HepG2 (cell line): ENCODE data around the gene RTP5. TPM values are rescaled to one million over a fixed set of nuclear protein-coding genes. Genes with fewer than 3 reads are reported as not detected.

Experiments
- ATAC-seq: fragments of 200-7000 bp; cut with Tn5 transposase; 3 replicates; pipeline ENCODE4 v1.9.1; 2020; ENCODE audit warnings: mild to moderate bottlenecking, moderate library complexity
- BruUV-seq: library from RNA; stranded (reverse); fragments of 400-500 nt; replicated peaks from 2 replicates; lab custom pipeline; 2021; lab: Mats Ljungman, UMichigan
- CTCF ChIA-PET: fragments of 300-600 bp; formaldehyde crosslinking; extraction: SDS; loops from one replicate; lab custom pipeline; 2021; ENCODE audit warnings: low total read pairs, inconsistent platforms, low intra/inter-chr PET ratio; lab: Yijun Ruan, JAX
- POLR2A ChIA-PET: fragments of 350-600 bp; sonication (Branson Sonifier 250); formaldehyde crosslinking; loops from one replicate; lab custom pipeline; 2020; ENCODE audit warnings: antibody characterized with exemption, inconsistent platforms; lab: Yijun Ruan, JAX
- DNase-seq: peaks from one replicate; pipeline ENCODE4 v3.0.0-alpha.2; 2015; ENCODE audit warnings: low spot score
- FAIRE-seq: peaks from 3 replicates; lab custom pipeline; 2011; peaks lifted over from hg19 to GRCh38; lab: Jason Lieb, UNC
- H2AFZ ChIP-seq: one replicate; pipeline ENCODE4 v1.6.1; 2011; ENCODE audit warnings: low read length, inconsistent platforms
- H3K27ac ChIP-seq: fragments of 300-600 bp; 3 replicates; pipeline ENCODE4 v1.8.0; 2011; ENCODE audit warnings: mixed run types, mild to moderate bottlenecking, mixed read lengths, low read length, inconsistent platforms; ENCODE audit not compliant: insufficient read depth; ENCODE audit errors: extremely low read length
- H3K27me3 ChIP-seq, 2 experiments: fragments of 200-600 bp in 1 of 2; 2 replicates in 1 of 2; 3 replicates in 1 of 2; pipeline versions ENCODE4 v1.6.0 to v1.8.0; 2011; ENCODE audit warnings: low read length in 2 of 2, mild to moderate bottlenecking in 2 of 2, moderate library complexity in 2 of 2, inconsistent platforms in 1 of 2; ENCODE audit not compliant: insufficient read depth in 2 of 2, control insufficient read depth in 1 of 2
- H3K36me3 ChIP-seq, 2 experiments: fragments of 200-600 bp in 1 of 2; replicated peaks in 1 of 2; 2 replicates in 1 of 2; 3 replicates in 1 of 2; pipeline versions ENCODE4 v1.5.1 to v1.8.0; 2011; ENCODE audit warnings: low read length in 2 of 2, inconsistent platforms in 1 of 2; ENCODE audit not compliant: insufficient read depth in 2 of 2, control insufficient read depth in 1 of 2
- H3K4me1 ChIP-seq: 2 replicates; pipeline ENCODE4 v1.5.1; 2012; ENCODE audit warnings: low read length, inconsistent platforms; ENCODE audit not compliant: insufficient read depth
- H3K4me2 ChIP-seq: 2 replicates; pipeline ENCODE4 v1.6.0; 2011; ENCODE audit warnings: low read depth, low read length, inconsistent platforms
- H3K4me3 ChIP-seq, 3 experiments: fragments of 200-600 bp in 1 of 3; sonication (generic), shearing (Covaris generic) in 1 of 3; replicated peaks in 1 of 3; 2 replicates each; pipeline ENCODE4 v1.5.1; 2011 to 2016; ENCODE audit warnings: low read length in 3 of 3, inconsistent platforms in 2 of 3, low read depth in 2 of 3, mild to moderate bottlenecking in 2 of 3, control low read depth in 1 of 3, mixed read lengths in 1 of 3; ENCODE audit not compliant: insufficient read depth in 1 of 3
- H3K79me2 ChIP-seq: one replicate; pipeline ENCODE4 v1.6.1; 2011; ENCODE audit warnings: low read length, inconsistent platforms; ENCODE audit not compliant: insufficient read depth
- H3K9ac ChIP-seq: 2 replicates; pipeline ENCODE4 v1.6.0; 2011; ENCODE audit warnings: mild to moderate bottlenecking, low read depth, low read length, inconsistent platforms; ENCODE audit not compliant: insufficient read depth
- H3K9me3 ChIP-seq: 2 replicates; pipeline ENCODE4 v1.5.1; 2012; ENCODE audit warnings: mild to moderate bottlenecking, low read length
- H4K20me1 ChIP-seq: 2 replicates; pipeline ENCODE4 v1.6.0; 2011; ENCODE audit warnings: inconsistent platforms, mild to moderate bottlenecking, low read length, moderate library complexity; ENCODE audit not compliant: insufficient read depth
- AHR ChIP-seq: IDR thresholded peaks from 2 replicates; pipeline ENCODE4 v1.6.1; 2018; ENCODE audit warnings: missing genetic modification reagents, missing compliant biosample characterization
- FIP1L1 ChIP-seq: fragments of 200-400 bp; formaldehyde crosslinking; IDR thresholded peaks from 2 replicates; pipeline ENCODE4 v1.6.1; 2018; ENCODE audit warnings: low read depth, mild to moderate bottlenecking, low read length, moderate library complexity, borderline replicate concordance; ENCODE audit not compliant: insufficient read depth
- MEIS1 ChIP-seq: sonication (generic); formaldehyde crosslinking; IDR thresholded peaks from 2 replicates; pipeline ENCODE4 v1.9.0; 2021; ENCODE audit warnings: mild to moderate bottlenecking, missing genetic modification reagents, moderate library complexity, borderline replicate concordance
- MYNN ChIP-seq: sonication (generic); formaldehyde crosslinking; IDR thresholded peaks from 2 replicates; pipeline ENCODE4 v1.4.0; 2020; ENCODE audit warnings: mild to moderate bottlenecking, low read depth, missing genetic modification reagents
- ZBED4 ChIP-seq: sonication (generic); formaldehyde crosslinking; IDR thresholded peaks from 2 replicates; pipeline ENCODE4 v1.4.0; 2020; ENCODE audit warnings: missing genetic modification reagents, borderline replicate concordance
- ZBTB1 ChIP-seq: sonication (generic); formaldehyde crosslinking; IDR thresholded peaks from 2 replicates; pipeline ENCODE4 v1.4.0; 2020; ENCODE audit warnings: missing genetic modification reagents, borderline replicate concordance
- ZBTB3 ChIP-seq: sonication (generic); formaldehyde crosslinking; IDR thresholded peaks from 2 replicates; pipeline ENCODE4 v1.4.0; 2020; ENCODE audit warnings: low read depth, mild to moderate bottlenecking, moderate library complexity, missing genetic modification reagents, borderline replicate concordance
- ZFP37 ChIP-seq: sonication (generic); formaldehyde crosslinking; IDR thresholded peaks from 2 replicates; pipeline ENCODE4 v1.4.0; 2020; ENCODE audit warnings: missing genetic modification reagents, borderline replicate concordance
- ZNF124 ChIP-seq: sonication (generic); formaldehyde crosslinking; IDR thresholded peaks from 2 replicates; pipeline ENCODE4 v1.4.0; 2020; ENCODE audit warnings: missing genetic modification reagents
- ZNF407 ChIP-seq: sonication (generic); formaldehyde crosslinking; IDR thresholded peaks from one replicate; pipeline ENCODE4 v1.5.1; 2020; ENCODE audit warnings: mild to moderate bottlenecking, missing genetic modification reagents; ENCODE audit errors: not compliant biosample characterization
- WGBS: methylation state at CpG from one replicate; pipeline ENCODE4 v1.1.6; 2017; ENCODE audit warnings: low lambda C conversion rate; 5-methylcytosine and 5-hydroxymethylcytosine counted together
- in situ Hi-C: cut with HindIII; loops from 2 replicates; pipeline ENCODE4 v1.10.0; 2017; ENCODE audit warnings: low pct_unique_long_range_greater_than_20kb; ENCODE audit not compliant: extremely low pct_ligation_motif_present
- intact Hi-C: fragments of 100-400 bp; cut with micrococcal nuclease; formaldehyde crosslinking; loops from one replicate; pipeline ENCODE4 v1.10.0; 2022; ENCODE audit not compliant: unreplicated experiment
- polyA plus RNA-seq, 8 experiments: library from polyadenylated mRNA; depleted of rRNA in 3 of 8; stranded (reverse) in 7 of 8; unstranded in 1 of 8; fragments of >200 nt; fragmentation: Illumina TruSeq in 4 of 8; extraction: Trizol in 4 of 8; gene quantifications; 2 replicates each; pipeline versions ENCODE4 v1.2.1 to v1.2.3, GENCODE V29; 2011 to 2016; ENCODE audit warnings: low read depth in 4 of 8, missing spikeins in 1 of 8, mixed read lengths in 1 of 8; ENCODE audit not compliant: insufficient read depth in 1 of 8
- total RNA-seq, 5 experiments: library from RNA; depleted of rRNA; stranded (reverse); fragments of >200 nt; fragmentation: Illumina TruSeq; extraction: Trizol; gene quantifications; 2 replicates each; pipeline ENCODE4 v1.2.3, GENCODE V29; 2016; ENCODE audit warnings: low read depth in 1 of 5

Gene RTP5
- total and polyA plus RNA-seq, 2 of the 13 experiments (the other 11 are each of a cell fraction or from before 2014, with no cell fraction given): not detected

GRCh38 chr2:241846406-241846805 is 23.1 kb upstream of the RTP5 start:
- in situ Hi-C loops: no loop called here
- peaks cover 30 to 70% of the 10 kb centered on the region in 2 experiments for H3K27me3 ChIP-seq
- POLR2A ChIA-PET: interaction anchor here (1.3 kb wide), 1 partner anchor 37 kb away, joined by 3 read pairs; the partner anchor contains the start of gene NEU4

More at GRCh38 chr2:241846406-241846805, 23.1 kb upstream of the RTP5 start:
- no peak overlapping the region for H2AFZ ChIP-seq
- CTCF ChIA-PET: no interaction called here
- no peaks in the 10 kb centered on the region for H3K36me3 ChIP-seq
- H3K79me2 ChIP-seq: no peaks in the 10 kb centered on the region
- ATAC-seq (no peak), DNase-seq (no peak)
- no peak overlapping the region for H3K9ac ChIP-seq
- BruUV-seq: no TSS peak
- intact Hi-C loops: no loop called here
- H3K4me2 ChIP-seq: no peak overlapping the region
- peaks cover 37% of the 10 kb centered on the region for H3K4me1 ChIP-seq
- H4K20me1 ChIP-seq: no peaks in the 10 kb centered on the region; the same call in 1 of the 2 replicates
- no peaks in the 10 kb centered on the region for H3K9me3 ChIP-seq
- 63% methylated on average over 22 of the region's 22 CpGs for WGBS
- H3K4me3 ChIP-seq: no peak overlapping the region
- H3K27ac ChIP-seq: no peak overlapping the region
- TF ChIP-seq AHR (no peak), ZFP37 (CRISPR knock-in tag) (no peak), FIP1L1 (no peak), MYNN (CRISPR knock-in tag) (no peak), ZNF124 (no peak), ZBED4 (CRISPR knock-in tag) (no peak), ZBTB1 (CRISPR knock-in tag) (no peak), MEIS1 (CRISPR knock-in tag) (no peak), ZNF407 (CRISPR knock-in tag) (no peak), ZBTB3 (no peak)
- TF ChIP-seq, all 625 proteins: peak for 0
- no peak for FAIRE-seq
